Activated CD4-positive, alpha-beta T cell treated with anti-CD3 and anti-CD28 coated beads, Interleukin-2, amount 50 U/mL, for 16 hours (primary cell): ENCODE measurements around the gene SYT15.
"Not testable (repeated sequence)": the region's sequence is repeated elsewhere in the genome, so short reads cannot be mapped to it uniquely, and the experiment has no call there.

Source experiments
- DNase-seq: peaks from one replicate; pipeline ENCODE4 v3.0.0-alpha.2; 2020

The SYT15 gene

DNA sequence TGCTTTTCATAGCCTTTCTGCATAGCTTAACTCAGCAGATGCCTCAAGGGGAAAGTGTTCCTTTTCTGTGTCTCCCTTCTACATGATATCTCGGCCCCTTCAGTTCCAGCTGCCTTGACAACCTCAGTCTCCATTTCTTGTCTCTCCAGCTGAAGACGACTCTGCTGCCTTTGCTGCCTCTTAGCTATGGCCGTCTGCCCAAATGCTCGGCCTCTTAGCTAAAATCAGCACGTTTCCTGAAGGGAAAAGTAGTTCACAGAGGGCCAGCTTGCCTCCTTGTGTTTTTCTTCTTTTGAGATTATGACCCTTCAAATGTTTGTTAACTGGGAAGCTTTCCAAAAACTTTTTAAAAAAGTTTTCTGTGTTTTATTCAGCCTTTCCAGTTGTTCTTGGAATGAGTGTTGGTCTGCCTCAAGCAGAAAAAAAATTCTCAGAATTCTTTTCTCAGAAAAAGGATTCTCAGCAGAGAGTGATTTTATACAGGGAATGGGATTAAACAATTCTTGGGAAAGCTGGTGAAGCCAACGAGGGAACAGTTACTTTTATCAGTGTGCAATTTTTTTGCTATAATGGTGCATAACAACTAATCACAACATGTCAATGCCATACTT, 15.6 kb downstream of the SYT15 start:
- not testable (repeated sequence) for DNase-seq

DNA sequence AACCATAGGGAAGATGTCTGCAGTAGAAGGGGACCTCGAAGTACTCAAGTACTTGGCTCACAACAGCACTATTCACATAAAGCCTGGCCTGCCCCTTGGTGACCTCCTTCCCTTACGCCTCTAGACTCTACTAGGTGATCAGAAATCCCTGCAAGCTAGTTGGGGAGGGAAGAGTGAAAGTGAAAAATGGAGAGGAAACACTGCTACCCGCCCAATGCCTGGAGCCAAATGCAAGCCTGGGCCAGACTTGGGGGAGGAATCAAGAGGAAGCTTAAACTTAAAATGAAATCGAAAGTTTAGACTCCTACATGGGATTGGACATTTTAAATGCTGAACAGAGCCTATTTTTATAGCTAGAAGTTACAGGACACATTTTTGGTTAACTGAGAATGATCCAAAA, 17.6 kb downstream of the SYT15 start:
- peak; percentile 5 for DNase-seq

DNA sequence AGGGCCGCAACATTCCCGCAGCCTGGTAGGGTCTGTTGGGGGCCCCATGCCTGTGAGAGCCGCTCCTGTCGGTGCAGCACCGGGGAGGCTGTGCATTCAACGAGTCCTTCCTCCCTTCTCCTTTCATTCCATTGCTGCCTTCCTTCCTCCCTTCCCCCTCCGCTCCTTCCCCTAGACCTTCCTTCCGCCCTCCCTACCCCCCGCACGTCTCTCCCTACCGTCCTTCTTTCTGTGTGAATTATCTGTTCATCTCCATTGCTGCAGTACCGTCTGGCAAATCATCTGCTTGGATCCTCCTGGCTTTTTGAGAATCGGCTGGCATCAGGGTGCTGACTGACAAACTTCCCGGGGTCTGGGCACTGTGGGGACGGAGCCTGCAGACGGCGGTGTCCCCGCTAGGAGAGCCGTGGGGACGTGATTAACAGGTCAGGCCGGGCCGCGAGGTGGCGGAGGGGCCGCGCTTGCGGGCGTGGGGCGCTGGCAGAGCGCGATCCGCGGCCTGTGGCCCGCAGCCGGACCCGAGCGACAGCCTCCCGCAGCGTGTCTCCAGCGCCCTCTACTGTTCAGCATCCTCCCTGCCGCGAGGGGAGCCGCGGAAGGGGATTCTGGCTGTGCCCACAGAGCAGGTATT, 18.8 kb downstream of the SYT15 start:
- DNase-seq: peak; percentile 5

- peak; percentile 29 for DNase-seq
Measured at GRCh38 chr10:46600516-46600915, 21.6 kb downstream of the SYT15 start.

- DNase-seq: not testable (repeated sequence)
Measured at GRCh38 chr10:46615540-46615939, 36.6 kb downstream of the SYT15 start.

DNA sequence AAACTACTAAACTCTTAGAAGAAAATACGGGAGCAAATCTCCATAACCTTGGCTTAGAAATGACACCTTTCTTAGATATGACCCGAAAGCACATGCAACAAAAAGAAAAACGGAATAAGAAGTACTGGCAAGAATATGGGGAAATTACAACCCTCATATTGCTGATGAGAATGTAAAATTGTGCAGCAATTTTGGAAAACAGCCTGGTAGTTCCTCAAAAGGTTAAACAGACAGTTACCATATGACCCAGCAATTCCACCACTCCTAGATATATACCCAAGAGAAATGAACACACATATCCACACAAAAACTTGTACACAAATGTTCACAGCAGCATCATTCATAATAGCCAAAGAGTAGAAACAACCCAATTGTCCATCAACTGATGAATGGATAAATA, 37.3 kb downstream of the SYT15 start:
- not testable (repeated sequence) for DNase-seq

DNA sequence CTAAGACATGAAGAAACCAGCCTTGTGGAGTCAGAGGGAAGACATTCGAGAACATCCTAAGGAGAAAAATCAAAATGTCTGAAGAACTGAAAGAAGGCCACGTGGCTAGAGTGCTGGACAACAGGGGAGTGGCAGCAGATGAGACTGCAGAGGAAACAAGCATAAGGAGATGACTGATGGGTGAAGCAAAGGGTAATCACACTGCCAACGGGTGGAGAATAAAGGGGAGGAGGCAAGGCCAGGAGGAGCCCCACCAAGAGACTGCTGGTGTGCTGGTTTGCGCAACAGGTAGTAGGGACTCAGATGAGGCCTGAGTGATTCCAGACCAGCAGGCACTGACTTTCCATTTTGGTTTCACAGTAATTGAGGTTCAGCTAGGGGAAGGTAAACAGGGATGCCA, 38.2 kb downstream of the SYT15 start:
- DNase-seq: not testable (repeated sequence)

DNA sequence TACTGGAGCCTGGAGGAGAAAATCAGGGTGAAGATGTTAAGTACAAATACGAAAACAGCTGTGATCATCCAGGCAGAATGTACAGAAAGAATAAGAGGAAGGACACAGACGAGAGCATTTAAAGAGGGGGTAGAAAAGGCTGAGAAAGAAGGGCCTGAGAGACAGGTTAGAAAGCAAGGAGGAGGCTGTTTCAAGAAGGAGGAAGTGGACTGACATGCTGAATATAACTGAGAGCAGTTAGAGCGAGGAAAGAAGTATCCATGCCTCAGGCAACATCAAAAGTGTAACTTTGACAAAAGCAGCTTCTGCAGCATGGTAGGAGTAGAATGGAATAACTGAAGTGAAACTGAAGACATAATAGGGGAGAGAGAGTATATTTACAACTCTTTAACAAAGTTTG, 39.0 kb downstream of the SYT15 start:
- DNase-seq: not testable (repeated sequence)

DNA sequence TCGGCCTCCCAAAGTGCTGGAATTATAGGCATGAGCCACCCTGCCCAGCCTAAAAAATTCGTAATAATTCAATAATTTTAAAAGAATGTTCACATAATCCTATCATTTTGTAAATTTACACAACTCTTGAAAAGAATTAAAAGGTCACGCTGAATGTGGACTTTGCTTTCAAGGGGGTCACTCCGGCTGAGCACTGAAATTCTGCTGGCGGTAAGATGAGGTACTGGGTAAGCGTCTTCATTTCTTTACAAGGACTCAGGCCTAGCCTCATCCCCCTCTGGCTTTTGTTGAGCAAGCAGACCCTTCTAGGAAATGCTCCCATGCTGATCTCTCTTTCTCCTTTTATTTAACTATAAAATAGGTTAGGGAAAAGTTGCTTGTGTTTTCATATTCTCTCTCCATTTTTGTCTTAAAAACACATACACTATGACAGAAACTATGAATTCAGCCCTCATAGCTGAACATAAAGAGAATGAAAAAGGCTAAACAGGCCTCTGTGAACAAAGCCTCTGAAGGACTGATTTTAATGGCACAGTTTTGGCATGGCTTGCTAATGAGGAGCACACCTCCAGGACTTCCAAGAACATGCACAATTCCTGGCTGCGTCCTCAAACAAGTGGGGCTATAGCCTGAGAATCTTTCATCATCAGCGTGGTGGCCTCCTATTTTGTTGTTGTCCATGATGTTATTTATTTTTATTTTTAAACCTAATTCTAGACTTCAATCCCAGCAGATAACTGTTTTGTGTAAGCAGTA, 45.1 kb downstream of the SYT15 start:
- not testable (repeated sequence) for DNase-seq

DNA sequence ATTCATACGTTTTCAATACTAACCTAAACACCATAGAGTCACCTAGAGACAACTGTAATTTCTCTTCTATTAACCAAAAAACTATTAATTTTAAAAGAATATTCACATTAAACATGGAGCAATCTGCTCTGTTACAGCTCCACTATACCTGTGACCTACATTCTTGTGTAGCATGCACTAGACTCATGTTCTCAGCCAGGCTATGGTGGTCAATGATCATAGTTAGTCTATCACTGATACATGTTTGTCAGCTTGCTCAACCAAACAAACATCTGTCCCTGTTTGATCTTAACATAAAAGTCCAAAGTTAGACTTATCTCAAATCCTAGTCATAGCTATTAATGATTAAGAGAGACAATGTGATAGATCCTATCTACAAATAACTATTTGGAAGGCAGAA, 50.9 kb downstream of the SYT15 start:
- DNase-seq: not testable (repeated sequence)

- DNase-seq: not testable (repeated sequence)
Measured at GRCh38 chr10:46630816-46631215, 51.9 kb downstream of the SYT15 start.

DNA sequence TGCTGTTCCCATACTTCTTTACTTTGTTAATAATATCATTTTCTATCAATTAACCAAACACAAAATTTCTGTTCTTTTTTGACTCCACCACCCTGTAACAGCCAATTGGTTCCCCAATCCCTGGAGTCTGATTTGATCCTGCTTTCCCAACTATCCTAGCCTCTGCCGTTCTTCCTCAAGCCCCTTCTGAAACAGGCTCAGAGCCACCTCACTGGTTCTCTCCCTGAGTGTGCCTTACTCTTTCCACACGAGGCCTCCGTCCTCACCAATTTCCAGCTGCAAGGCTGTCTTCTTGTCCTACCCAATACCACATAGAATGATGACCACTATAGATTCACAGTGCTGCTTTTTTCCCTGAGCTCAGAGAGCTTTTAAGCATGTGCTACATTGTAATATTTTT, 52.8 kb downstream of the SYT15 start:
- DNase-seq: not testable (repeated sequence)

DNA sequence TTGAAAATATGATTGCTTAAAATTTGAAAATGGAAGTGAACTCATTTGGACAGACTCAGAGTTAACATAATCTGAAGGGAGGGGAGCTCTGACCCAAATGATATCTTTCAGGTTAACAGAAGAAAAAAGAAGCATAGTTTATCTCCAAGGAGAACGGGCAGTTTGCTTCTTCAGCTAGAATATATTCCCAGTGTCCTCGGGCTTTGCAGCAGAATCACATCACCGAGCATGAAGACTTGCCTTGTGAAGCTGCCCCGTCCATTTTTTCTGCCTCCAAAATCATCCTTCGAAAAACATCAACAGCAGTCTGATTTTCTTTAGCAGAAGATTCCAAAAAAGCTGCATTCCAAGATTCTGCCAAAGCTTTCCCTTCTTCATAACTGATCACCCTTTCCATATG, 55.8 kb downstream of the SYT15 start:
- not testable (repeated sequence) for DNase-seq

GRCh38 chr10:46635364-46635959, 56.5 kb downstream of the SYT15 start:
- not testable (repeated sequence) for DNase-seq

DNA sequence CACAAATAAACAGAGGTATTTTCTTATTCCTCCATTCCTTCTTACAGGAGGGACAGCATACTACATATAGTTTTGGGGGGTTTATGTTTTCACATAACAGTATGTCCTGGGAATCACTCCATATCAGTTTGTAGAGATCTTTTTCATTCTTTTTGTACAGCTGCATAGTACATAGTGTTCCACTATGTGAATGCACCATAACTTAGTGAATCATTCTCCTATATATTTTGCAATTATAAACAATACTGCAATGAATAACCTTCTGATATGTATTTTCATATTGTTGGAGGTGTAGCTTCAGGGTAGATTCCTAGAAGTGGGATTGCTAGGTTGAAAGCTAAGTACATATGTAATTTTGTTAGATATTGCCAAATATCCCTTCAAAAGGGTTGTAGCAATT, 61.1 kb downstream of the SYT15 start:
- DNase-seq: not testable (repeated sequence)
